HepG2 (cell line): ENCODE results near the gene MYLK3. TPM values are rescaled to one million over a fixed set of nuclear protein-coding genes. Genes with fewer than 3 reads are reported as not detected.

Experiments used
- BATF2 ChIP-seq: sonication (generic); formaldehyde crosslinking; IDR thresholded peaks from 2 replicates; pipeline ENCODE4 v1.8.0; 2022; ENCODE audit warnings: mild to moderate bottlenecking, missing genetic modification reagents, moderate library complexity
- DPF2 ChIP-seq: sonication (generic); formaldehyde crosslinking; IDR thresholded peaks from 2 replicates; pipeline ENCODE4 v1.4.0; 2020; ENCODE audit warnings: mild to moderate bottlenecking, low read depth, missing genetic modification reagents, borderline replicate concordance
- ELF1 ChIP-seq: sonication (generic); formaldehyde crosslinking; IDR thresholded peaks from 2 replicates; pipeline ENCODE4 v1.4.0; 2020; ENCODE audit warnings: missing genetic modification reagents
- ESRRA ChIP-seq: sonication (generic); formaldehyde crosslinking; IDR thresholded peaks from 2 replicates; pipeline ENCODE4 v1.5.1; 2020; ENCODE audit warnings: mild to moderate bottlenecking, low read depth, missing genetic modification reagents
- HOXA3 ChIP-seq: sonication (generic); formaldehyde crosslinking; IDR thresholded peaks from 2 replicates; pipeline ENCODE4 v1.5.0; 2020; ENCODE audit warnings: missing genetic modification reagents
- KDM1A ChIP-seq: IDR thresholded peaks from 2 replicates; pipeline ENCODE4 v1.6.1; 2016; ENCODE audit warnings: missing compliant biosample characterization
- NFE2L2 ChIP-seq: fragments of 150-350 bp; IDR thresholded peaks from 2 replicates; pipeline ENCODE4 v1.6.1; 2014; ENCODE audit warnings: low read length
- NONO ChIP-seq, 2 experiments: fragments of 450-650 bp in 1 of 2; sonication (generic) in 1 of 2; formaldehyde crosslinking in 1 of 2; IDR thresholded peaks in 1 of 2; conservative IDR thresholded peaks in 1 of 2; 2 replicates each; pipeline versions ENCODE4 v1.6.1 to v1.8.0; 2017 to 2022; ENCODE audit warnings: mild to moderate bottlenecking in 1 of 2, missing genetic modification reagents in 1 of 2, moderate library complexity in 1 of 2
- PHF20 ChIP-seq: sonication (generic); formaldehyde crosslinking; IDR thresholded peaks from 2 replicates; pipeline ENCODE4 v1.5.0; 2020; ENCODE audit warnings: mild to moderate bottlenecking, missing genetic modification reagents
- REL ChIP-seq: sonication (generic); formaldehyde crosslinking; conservative IDR thresholded peaks from 2 replicates; pipeline ENCODE4 v1.8.0; 2022; ENCODE audit warnings: mild to moderate bottlenecking, missing genetic modification reagents, moderate library complexity
- REST ChIP-seq, 2 experiments: IDR thresholded peaks; 2 replicates each; pipeline ENCODE4 v1.6.1; 2011 to 2012; ENCODE audit warnings: low read length in 2 of 2, borderline replicate concordance in 1 of 2, low read depth in 1 of 2, mild to moderate bottlenecking in 1 of 2, moderate library complexity in 1 of 2
- RFXANK ChIP-seq: IDR thresholded peaks from 2 replicates; pipeline ENCODE4 v1.6.1; 2016
- SOX5 ChIP-seq: IDR thresholded peaks from 2 replicates; pipeline ENCODE4 v1.6.1; 2016; ENCODE audit warnings: borderline replicate concordance
- SP5 ChIP-seq: IDR thresholded peaks from 2 replicates; pipeline ENCODE4 v1.6.1; 2016; ENCODE audit warnings: low read depth, borderline replicate concordance
- ZNF138 ChIP-seq: sonication (generic); formaldehyde crosslinking; IDR thresholded peaks from 2 replicates; pipeline ENCODE4 v1.5.0; 2020; ENCODE audit warnings: mild to moderate bottlenecking, low read depth, missing genetic modification reagents
- ZNF501 ChIP-seq: sonication (generic); formaldehyde crosslinking; IDR thresholded peaks from 2 replicates; pipeline ENCODE4 v1.5.1; 2020; ENCODE audit warnings: mild to moderate bottlenecking, moderate library complexity, missing genetic modification reagents
- ZNF556 ChIP-seq: sonication (generic); formaldehyde crosslinking; IDR thresholded peaks from 2 replicates; pipeline ENCODE4 v1.4.0; 2020; ENCODE audit warnings: mild to moderate bottlenecking, missing genetic modification reagents, borderline replicate concordance
- ZNF772 ChIP-seq: sonication (generic); formaldehyde crosslinking; IDR thresholded peaks from 2 replicates; pipeline ENCODE4 v1.5.0; 2020; ENCODE audit warnings: mild to moderate bottlenecking, missing genetic modification reagents
- ZSCAN22 ChIP-seq: sonication (generic); formaldehyde crosslinking; IDR thresholded peaks from 2 replicates; pipeline ENCODE4 v1.4.0; 2020; ENCODE audit warnings: mild to moderate bottlenecking, missing genetic modification reagents
- polyA plus RNA-seq, 8 experiments: library from polyadenylated mRNA; depleted of rRNA in 3 of 8; stranded (reverse) in 7 of 8; unstranded in 1 of 8; fragments of >200 nt; fragmentation: Illumina TruSeq in 4 of 8; extraction: Trizol in 4 of 8; gene quantifications; 2 replicates each; pipeline versions ENCODE4 v1.2.1 to v1.2.3, GENCODE V29; 2011 to 2016; ENCODE audit warnings: low read depth in 4 of 8, missing spikeins in 1 of 8, mixed read lengths in 1 of 8; ENCODE audit not compliant: insufficient read depth in 1 of 8
- total RNA-seq, 5 experiments: library from RNA; depleted of rRNA; stranded (reverse); fragments of >200 nt; fragmentation: Illumina TruSeq; extraction: Trizol; gene quantifications; 2 replicates each; pipeline ENCODE4 v1.2.3, GENCODE V29; 2016; ENCODE audit warnings: low read depth in 1 of 5
- TF ChIP-seq, protein P1 (sequence below): sonication (generic); IDR thresholded peaks from 2 replicates; pipeline ENCODE4 v1.6.1; 2016; ENCODE audit warnings: low read depth, borderline replicate concordance

The MYLK3 gene
- total and polyA plus RNA-seq, 2 of the 13 experiments (the other 11 are each of a cell fraction or from before 2014, with no cell fraction given): 0.04 to 0.18 TPM

GRCh38 chr16:46689365-46690280 is 58.5 kb downstream of the MYLK3 start, which contains the start of gene ORC6 (continued):
- TF ChIP-seq BATF2 (CRISPR knock-in tag) (no peak; the same call in 1 of the 2 replicates), NFE2L2 (no peak), ZSCAN22 (CRISPR knock-in tag) (peak; percentile 58; the same call in 1 of the 2 replicates), REST (IDR thresholded peaks at IDR 0.05; ENCODE audit: borderline replicate concordance in 1 of 2, low read depth in 1 of 2, low read length in 2 of 2) (no peak; a peak in 1 of 4 replicates), RFXANK (CRISPR knock-in tag) (no peak), ZNF138 (CRISPR knock-in tag) (peak; percentile 38), ZNF556 (peak; percentile 43; the same call in 1 of the 2 replicates), REL (CRISPR knock-in tag) (no peak; the same call in 1 of the 2 replicates), SP5 (CRISPR knock-in tag) (peak; percentile 65; the same call in 1 of the 2 replicates), ESRRA (CRISPR knock-in tag) (peak; percentile 58; the same call in 1 of the 2 replicates), PHF20 (CRISPR knock-in tag) (peak; percentile 39; the same call in 1 of the 2 replicates), DPF2 (CRISPR knock-in tag) (0 out of 2 replicates have a peak, but pooled peaks have one; percentile 47), HOXA3 (CRISPR knock-in tag) (peak; percentile 28), KDM1A (CRISPR knock-in tag) (no peak), NONO (IDR thresholded peaks at IDR 0.05) (no peak), NONO (CRISPR knock-in tag; conservative IDR thresholded peaks at IDR 0.05) (peak; percentile 43; the same call in 1 of the 2 replicates), ELF1 (no peak; the same call in 1 of the 2 replicates), SOX5 (CRISPR knock-in tag) (no peak), ZNF501 (0 out of 2 replicates have a peak, but pooled peaks have one; percentile 15), ZNF772 (CRISPR knock-in tag) (0 out of 2 replicates have a peak, but pooled peaks have one; percentile 16)
- TF ChIP-seq, protein P1, sequence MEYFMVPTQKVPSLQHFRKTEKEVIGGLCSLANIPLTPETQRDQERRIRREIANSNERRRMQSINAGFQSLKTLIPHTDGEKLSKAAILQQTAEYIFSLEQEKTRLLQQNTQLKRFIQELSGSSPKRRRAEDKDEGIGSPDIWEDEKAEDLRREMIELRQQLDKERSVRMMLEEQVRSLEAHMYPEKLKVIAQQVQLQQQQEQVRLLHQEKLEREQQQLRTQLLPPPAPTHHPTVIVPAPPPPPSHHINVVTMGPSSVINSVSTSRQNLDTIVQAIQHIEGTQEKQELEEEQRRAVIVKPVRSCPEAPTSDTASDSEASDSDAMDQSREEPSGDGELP: no peak
